HG03442 (cell line): Measurements from ENCODE around the gene COG2.
"Not testable (repeated sequence)": the region's sequence is repeated elsewhere in the genome, so short reads cannot be mapped to it uniquely, and the experiment has no call there.

Source experiments
- ATAC-seq: cut with Tn5 transposase; IDR thresholded peaks from one replicate; pipeline ENCODE4 v1.9.1; 2021; ENCODE audit warnings: mild to moderate bottlenecking, moderate library complexity; ENCODE audit not compliant: unreplicated experiment

COG2 gene

GRCh38 chr1:230698964-230699363 lies 56.7 kb downstream of the COG2 start:
- not testable (repeated sequence) for ATAC-seq

GRCh38 chr1:230699716-230700115 lies 57.4 kb downstream of the COG2 start:
- ATAC-seq, result no peak

GRCh38 chr1:230700132-230700531 lies 57.9 kb downstream of the COG2 start:
- ATAC-seq, result no peak

- no peak for ATAC-seq
Measured at GRCh38 chr1:230701434-230701833, 59.2 kb downstream of the COG2 start.

- ATAC-seq, result no peak
Measured at GRCh38 chr1:230701895-230702768, 59.9 kb downstream of the COG2 start.

GRCh38 chr1:230702934-230703678 lies 60.8 kb downstream of the COG2 start:
- ATAC-seq, result no peak

GRCh38 chr1:230703679-230704385 lies 61.6 kb downstream of the COG2 start:
- ATAC-seq, result no peak

GRCh38 chr1:230704830-230705229 lies 62.5 kb downstream of the COG2 start:
- ATAC-seq, result no peak

- ATAC-seq, result no peak
Measured at GRCh38 chr1:230705289-230706019, 63.2 kb downstream of the COG2 start.

- ATAC-seq, result no peak
Measured at GRCh38 chr1:230706020-230706699, 63.9 kb downstream of the COG2 start.

GRCh38 chr1:230706887-230707731 lies 64.8 kb downstream of the COG2 start:
- no peak for ATAC-seq

GRCh38 chr1:230707732-230708630 lies 65.7 kb downstream of the COG2 start:
- no peak for ATAC-seq

GRCh38 chr1:230708631-230709580 lies 66.6 kb downstream of the COG2 start:
- ATAC-seq, result no peak

- ATAC-seq, result no peak
Measured at GRCh38 chr1:230709619-230710542, 67.6 kb downstream of the COG2 start.

- no peak for ATAC-seq
Measured at GRCh38 chr1:230710543-230710904, 68.2 kb downstream of the COG2 start.

GRCh38 chr1:230711245-230711644 lies 69.0 kb downstream of the COG2 start:
- ATAC-seq, result no peak
